Common myeloid progenitor, CD34-positive (primary cell): ENCODE results near the gene NPAS3.

Experiments
- CTCF ChIA-PET: fragments of 350-600 bp; sonication (Branson Sonifier 250); formaldehyde crosslinking; loops from one replicate; lab custom pipeline; 2021; ENCODE audit warnings: antibody characterized with exemption; lab: Charles Lee
- POLR2A ChIA-PET: fragments of 350-600 bp; sonication (Branson Sonifier 250); formaldehyde crosslinking; loops from one replicate; lab custom pipeline; 2021; ENCODE audit warnings: antibody characterized with exemption; lab: Charles Lee
- DNase-seq, 3 donors: peaks; one replicate each; pipeline versions ENCODE4 v3.0.0 to v3.0.0-alpha.2; 2013
- H3K27ac ChIP-seq, 2 experiments: 1 replicate in 1 of 2; 2 replicates in 1 of 2; pipeline ENCODE4 v1.7.0; 2013; ENCODE audit warnings: inconsistent platforms in 2 of 2, low read length in 2 of 2, mild to moderate bottlenecking in 2 of 2, low read depth in 1 of 2, moderate library complexity in 1 of 2; ENCODE audit not compliant: severe bottlenecking in 2 of 2, insufficient read depth in 1 of 2, poor library complexity in 1 of 2
- H3K27me3 ChIP-seq, 5 experiments: replicated peaks in 2 of 5; 1 replicate in 3 of 5; 2 replicates in 2 of 5; pipeline versions ENCODE4 v1.6.1 to v1.7.0; 2013; ENCODE audit warnings: low read length in 4 of 5, mild to moderate bottlenecking in 2 of 5, moderate library complexity in 2 of 5, inconsistent platforms in 1 of 5; ENCODE audit not compliant: insufficient read depth in 5 of 5, control insufficient read depth in 4 of 5
- H3K36me3 ChIP-seq, 4 experiments: 1 replicate in 2 of 4; 2 replicates in 2 of 4; pipeline versions ENCODE4 v1.6.1 to v1.7.0; 2013; ENCODE audit warnings: low read length in 3 of 4, control low read depth in 1 of 4, mild to moderate bottlenecking in 1 of 4; ENCODE audit not compliant: control insufficient read depth in 4 of 4, insufficient read depth in 4 of 4
- H3K4me1 ChIP-seq, 4 experiments: 1 replicate in 3 of 4; 2 replicates in 1 of 4; pipeline versions ENCODE4 v1.6.1 to v1.7.1; 2013; ENCODE audit warnings: low read length in 3 of 4, mild to moderate bottlenecking in 3 of 4, control low read depth in 1 of 4, inconsistent platforms in 1 of 4, moderate library complexity in 1 of 4; ENCODE audit not compliant: control insufficient read depth in 4 of 4, insufficient read depth in 4 of 4; ENCODE audit errors: control extremely low read depth in 1 of 4
- H3K4me3 ChIP-seq, 7 experiments: 1 replicate in 4 of 7; 2 replicates in 3 of 7; pipeline versions ENCODE4 v1.5.1 to v1.7.0; 2013; ENCODE audit warnings: mild to moderate bottlenecking in 7 of 7, low read length in 6 of 7, moderate library complexity in 6 of 7, inconsistent platforms in 2 of 7, low read depth in 2 of 7, control low read depth in 1 of 7; ENCODE audit not compliant: insufficient read depth in 4 of 7, control insufficient read depth in 1 of 7; ENCODE audit errors: extremely low read depth in 1 of 7
- H3K9me3 ChIP-seq, 5 experiments: 1 replicate in 4 of 5; 2 replicates in 1 of 5; pipeline versions ENCODE4 v1.6.1 to v1.7.1; 2013; ENCODE audit warnings: low read length in 4 of 5, mild to moderate bottlenecking in 2 of 5, inconsistent platforms in 1 of 5, low read depth in 1 of 5, moderate library complexity in 1 of 5; ENCODE audit not compliant: control insufficient read depth in 4 of 5, insufficient read depth in 2 of 5; ENCODE audit errors: control extremely low read depth in 1 of 5
- WGBS: methylation state at CpG from one replicate; pipeline ENCODE4 v1.1.5; 2013; ENCODE audit not compliant: insufficient coverage; 5-methylcytosine and 5-hydroxymethylcytosine counted together

NPAS3 gene

GRCh38 chr14:33709711-33710110 is 771.0 kb downstream of the NPAS3 start:
- no peak for DNase-seq
- H3K27me3 ChIP-seq: peaks cover 0 to 3% (median 0%) of the 10 kb centered on the region in 5 experiments
- no peaks in the 10 kb centered on the region for H3K4me1 ChIP-seq
- ChIA-PET POLR2A (no interaction called here), CTCF (no interaction called here)
- no CpG with 5 or more reads among the region's 3 CpGs for WGBS
- no peaks in the 10 kb centered on the region for H3K36me3 ChIP-seq
- no peak overlapping the region for H3K4me3 ChIP-seq
- no peaks in the 10 kb centered on the region for H3K9me3 ChIP-seq
- no peak overlapping the region for H3K27ac ChIP-seq

GRCh38 chr14:33710273-33710672 is 771.6 kb downstream of the NPAS3 start:
- ChIA-PET CTCF (no interaction called here), POLR2A (no interaction called here)
- Histone ChIP-seq H3K27me3 (peaks cover 0 to 3% (median 0%) of the 10 kb centered on the region in 5 experiments), H3K4me1 (no peaks in the 10 kb centered on the region), H3K9me3 (no peaks in the 10 kb centered on the region), H3K36me3 (no peaks in the 10 kb centered on the region), H3K27ac (no peak overlapping the region), H3K4me3 (no peak overlapping the region)
- DNase-seq: no peak
- 100% methylated on average over 3 of the region's 7 CpGs for WGBS

GRCh38 chr14:33711194-33711593 is 772.5 kb downstream of the NPAS3 start:
- H3K36me3 ChIP-seq: no peaks in the 10 kb centered on the region
- 98% methylated on average over 10 of the region's 11 CpGs for WGBS
- CTCF ChIA-PET: no interaction called here
- H3K27ac ChIP-seq: no peak overlapping the region
- POLR2A ChIA-PET: no interaction called here
- no peak overlapping the region for H3K4me3 ChIP-seq
- H3K4me1 ChIP-seq: no peaks in the 10 kb centered on the region
- peaks cover 0 to 3% (median 0%) of the 10 kb centered on the region in 5 experiments for H3K27me3 ChIP-seq
- H3K9me3 ChIP-seq: peaks cover 0 to 2% (median 0%) of the 10 kb centered on the region in 5 experiments
- DNase-seq: no peak

GRCh38 chr14:33711811-33712216 is 773.1 kb downstream of the NPAS3 start:
- CTCF ChIA-PET: no interaction called here
- no peaks in the 10 kb centered on the region for H3K36me3 ChIP-seq
- H3K9me3 ChIP-seq: peaks cover 0 to 2% (median 0%) of the 10 kb centered on the region in 5 experiments
- no peak overlapping the region for H3K27ac ChIP-seq
- H3K4me1 ChIP-seq: no peaks in the 10 kb centered on the region
- no peak overlapping the region for H3K4me3 ChIP-seq
- H3K27me3 ChIP-seq: peaks cover 0 to 3% (median 0%) of the 10 kb centered on the region in 5 experiments
- POLR2A ChIA-PET: no interaction called here
- no peak for DNase-seq
- WGBS: 87% methylated on average over 3 of the region's 5 CpGs

GRCh38 chr14:33714527-33715226 is 776.0 kb downstream of the NPAS3 start:
- DNase-seq: no peak
- Histone ChIP-seq H3K4me1 (no peaks in the 10 kb centered on the region), H3K27ac (no peak overlapping the region), H3K4me3 (no peak overlapping the region), H3K36me3 (no peaks in the 10 kb centered on the region), H3K27me3 (no peaks in the 10 kb centered on the region), H3K9me3 (peaks cover 0 to 2% (median 0%) of the 10 kb centered on the region in 5 experiments)
- ChIA-PET CTCF (no interaction called here), POLR2A (no interaction called here)
- WGBS: 100% methylated on average over 1 of the region's 1 CpG

- H3K27ac ChIP-seq: no peak overlapping the region
- ChIA-PET POLR2A (no interaction called here), CTCF (no interaction called here)
- H3K36me3 ChIP-seq: no peaks in the 10 kb centered on the region
- H3K27me3 ChIP-seq: no peaks in the 10 kb centered on the region
- no peak for DNase-seq
- H3K9me3 ChIP-seq: peaks cover 0 to 2% (median 0%) of the 10 kb centered on the region in 5 experiments
- no peaks in the 10 kb centered on the region for H3K4me1 ChIP-seq
- no peak overlapping the region for H3K4me3 ChIP-seq
- 100% methylated on average over 1 of the region's 1 CpG for WGBS
Observed at GRCh38 chr14:33715227-33715528, 776.5 kb downstream of the NPAS3 start.

GRCh38 chr14:33716921-33717320 is 778.2 kb downstream of the NPAS3 start:
- Histone ChIP-seq H3K27me3 (no peaks in the 10 kb centered on the region), H3K9me3 (peaks cover 0 to 2% (median 0%) of the 10 kb centered on the region in 5 experiments), H3K4me1 (no peaks in the 10 kb centered on the region), H3K4me3 (no peak overlapping the region), H3K36me3 (no peaks in the 10 kb centered on the region), H3K27ac (no peak overlapping the region)
- CTCF ChIA-PET: no interaction called here
- no peak for DNase-seq
- WGBS: no CpG with 5 or more reads among the region's 2 CpGs
- POLR2A ChIA-PET: no interaction called here
